K562 (cell line): ENCODE measurements around the gene PRMT2. TPM values are rescaled to one million over a fixed set of nuclear protein-coding genes. Genes with fewer than 3 reads are reported as not detected.

Source experiments
- COPS2 ChIP-seq: fragments of 450-650 bp; conservative IDR thresholded peaks from 2 replicates; pipeline ENCODE4 v1.6.1; 2016; ENCODE audit warnings: mild to moderate bottlenecking, moderate library complexity
- CREB1 ChIP-seq, 2 experiments: sonication (generic) in 1 of 2; formaldehyde crosslinking in 1 of 2; IDR thresholded peaks; 2 replicates each; pipeline versions ENCODE4 v1.6.1 to v1.8.0; 2012 to 2022; ENCODE audit warnings: inconsistent platforms in 1 of 2, mild to moderate bottlenecking in 1 of 2, missing genetic modification reagents in 1 of 2, moderate library complexity in 1 of 2
- EGR1 ChIP-seq: fragments of 450-650 bp; conservative IDR thresholded peaks from 2 replicates; pipeline ENCODE4 v1.6.1; 2017; ENCODE audit warnings: mild to moderate bottlenecking
- ELF1 ChIP-seq: fragments of 200-800 bp; sonication (Bioruptor generic); IDR thresholded peaks from 2 replicates; pipeline ENCODE4 v1.6.1; 2016; ENCODE audit warnings: missing genetic modification characterization, missing compliant biosample characterization
- ELF2 ChIP-seq: fragments of 250-450 bp; sonication (Bioruptor Pico); IDR thresholded peaks from 2 replicates; pipeline ENCODE4 v1.5.0; 2021; ENCODE audit warnings: mild to moderate bottlenecking
- ETV6 ChIP-seq, 3 experiments: fragments of 150-350 bp in 1 of 3; sonication (generic) in 1 of 3; formaldehyde crosslinking in 1 of 3; IDR thresholded peaks; 2 replicates each; pipeline versions ENCODE4 v1.6.1 to v1.8.0; 2014 to 2022; ENCODE audit warnings: borderline replicate concordance in 2 of 3, low read depth in 2 of 3, antibody characterized with exemption in 1 of 3, low read length in 1 of 3, mild to moderate bottlenecking in 1 of 3, missing genetic modification reagents in 1 of 3
- HDAC1 ChIP-seq, 2 experiments: fragments of 450-650 bp; IDR thresholded peaks; 2 replicates each; pipeline ENCODE4 v1.6.1; 2016 to 2017; ENCODE audit warnings: inconsistent platforms in 1 of 2, mild to moderate bottlenecking in 1 of 2, moderate library complexity in 1 of 2
- KAT8 ChIP-seq: fragments of 450-650 bp; IDR thresholded peaks from 2 replicates; pipeline ENCODE4 v1.6.1; 2016; ENCODE audit warnings: low read depth, mild to moderate bottlenecking
- NBN ChIP-seq: fragments of 450-650 bp; IDR thresholded peaks from 2 replicates; pipeline ENCODE4 v1.6.1; 2016; ENCODE audit warnings: low read depth, mild to moderate bottlenecking
- NFIC ChIP-seq: fragments of 450-650 bp; IDR thresholded peaks from 2 replicates; pipeline ENCODE4 v1.6.1; 2017; ENCODE audit warnings: mild to moderate bottlenecking, inconsistent platforms
- PHB2 ChIP-seq: fragments of 450-650 bp; IDR thresholded peaks from 2 replicates; pipeline ENCODE4 v1.6.1; 2017; ENCODE audit warnings: low read depth
- YY1 ChIP-seq, 3 experiments: IDR thresholded peaks; 2 replicates each; pipeline ENCODE4 v1.6.1; 2011; ENCODE audit warnings: low read length in 2 of 3, mild to moderate bottlenecking in 2 of 3, moderate library complexity in 2 of 3, borderline replicate concordance in 1 of 3, control low read depth in 1 of 3, low read depth in 1 of 3; ENCODE audit not compliant: insufficient read depth in 3 of 3, insufficient replicate concordance in 2 of 3, control insufficient read depth in 1 of 3, insufficient read length in 1 of 3; ENCODE audit errors: extremely low read depth in 1 of 3
- ZNF449 ChIP-seq: fragments of 250-450 bp; sonication (Bioruptor Pico); IDR thresholded peaks from 2 replicates; pipeline ENCODE4 v1.8.0; 2022; ENCODE audit warnings: moderate library complexity, mild to moderate bottlenecking, inconsistent platforms
- ZNF766 ChIP-seq: fragments of 200-800 bp; sonication (Bioruptor generic); conservative IDR thresholded peaks from 2 replicates; pipeline ENCODE4 v1.6.1; 2016; ENCODE audit warnings: missing genetic modification characterization, missing compliant biosample characterization
- polyA plus RNA-seq, 8 experiments: library from polyadenylated mRNA; depleted of rRNA in 4 of 8; stranded (reverse) in 5 of 8; unstranded in 3 of 8; fragments of >200 nt; fragmentation: Nextera tagmentation in 2 of 8; fragmentation: Illumina TruSeq in 1 of 8; extraction: Ambion mirVana in 2 of 8; extraction: Trizol in 1 of 8; gene quantifications; 2 replicates each; pipeline versions ENCODE4 v1.2.1 to v1.2.3, GENCODE V29; 2011 to 2014; ENCODE audit warnings: inconsistent platforms in 1 of 8, missing spikeins in 1 of 8
- total RNA-seq, 7 experiments: library from RNA; depleted of rRNA in 6 of 7; stranded (reverse); fragments of >200 nt in 6 of 7; fragmentation: Illumina TruSeq in 2 of 7; extraction: Trizol in 2 of 7; gene quantifications; 2 replicates each; pipeline versions ENCODE4 v1.2.1 to v1.2.3, GENCODE V29; 2011 to 2021; ENCODE audit warnings: low replicate concordance in 1 of 7
- TF ChIP-seq, protein P1 (sequence below): fragments of 450-650 bp; IDR thresholded peaks from 2 replicates; pipeline ENCODE4 v1.6.1; 2016; ENCODE audit warnings: borderline replicate concordance
- TF ChIP-seq, protein P2 (sequence below), 2 experiments: fragments of 250-450 bp in 1 of 2; fragments of 450-650 bp in 1 of 2; sonication (Bioruptor Pico) in 1 of 2; IDR thresholded peaks; 2 replicates each; pipeline versions ENCODE4 v1.6.1 to v1.8.0; 2016 to 2021; ENCODE audit warnings: mild to moderate bottlenecking in 2 of 2, moderate library complexity in 2 of 2, missing compliant biosample characterization in 1 of 2, missing genetic modification characterization in 1 of 2
- TF ChIP-seq, protein P3 (sequence below): fragments of 450-650 bp; conservative IDR thresholded peaks from 2 replicates; pipeline ENCODE4 v1.6.1; 2016; ENCODE audit warnings: missing genetic modification characterization, low read depth, mild to moderate bottlenecking, control low read depth, missing compliant biosample characterization
- TF ChIP-seq, protein P4 (sequence below): fragments of 450-650 bp; IDR thresholded peaks from 2 replicates; pipeline ENCODE4 v1.7.1; 2018; ENCODE audit warnings: mild to moderate bottlenecking, low read depth; ENCODE audit not compliant: partially characterized antibody

The PRMT2 gene
- total and polyA plus RNA-seq, 9 of the 15 experiments (the other 6 are each of a cell fraction or from before 2014, with no cell fraction given), result 37.2 to 85.7 (median 59.3) TPM

DNA sequence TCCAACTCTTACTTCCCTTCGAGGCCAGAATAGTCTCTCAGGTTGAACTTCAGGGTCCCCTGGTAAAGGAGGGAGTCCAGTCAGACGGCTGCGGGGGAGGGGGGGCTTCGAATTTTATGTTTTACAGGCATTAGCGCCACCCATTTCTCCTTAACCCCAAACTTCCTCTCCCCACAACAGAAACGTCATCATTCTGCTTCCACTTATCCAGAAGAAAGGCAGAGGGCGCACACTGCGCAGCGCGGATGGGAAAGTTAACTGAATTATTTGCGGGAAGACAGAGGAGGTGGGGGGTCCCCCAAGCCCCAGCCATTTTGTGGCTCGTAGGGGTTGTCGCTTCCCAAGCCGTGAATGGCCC, 529 bp upstream of the PRMT2 start (continued):
- TF ChIP-seq NFIC (peak; percentile 37), ELF2 (CRISPR knock-in tag) (peak; percentile 40; the same call in 1 of the 2 replicates), ELF1 (tag) (peak; percentile 61), ZNF449 (CRISPR knock-in tag) (no peak), ETV6 (IDR thresholded peaks at IDR 0.05; ENCODE audit: borderline replicate concordance in 1 of 2, low read depth in 2 of 2, low read length in 1 of 2) (0 out of 4 replicates have a peak, but pooled peaks of 1 of the 2 experiments have one; percentile 14), ETV6 (CRISPR knock-in tag; IDR thresholded peaks at IDR 0.05; ENCODE audit: borderline replicate concordance) (no peak), PHB2 (no peak), KAT8 (no peak), NBN (peak; percentile 64; the same call in 1 of the 2 replicates), HDAC1 (IDR thresholded peaks at IDR 0.05) (peak in 1 of 2 experiments; percentile 29; a peak in 1 of 4 replicates), EGR1 (peak; percentile 38; the same call in 1 of the 2 replicates), ZNF766 (CRISPR knock-in tag) (peak; percentile 68), YY1 (IDR thresholded peaks at IDR 0.05; ENCODE audit: borderline replicate concordance in 1 of 3, control insufficient read depth in 1 of 3, extremely low read depth in 1 of 3, insufficient read depth in 3 of 3, insufficient read length in 1 of 3, insufficient replicate concordance in 2 of 3, low read depth in 1 of 3, low read length in 2 of 3) (peak in 2 of 3 experiments; percentile 34 to 85), CREB1 (IDR thresholded peaks at IDR 0.05) (peak; percentile 85), CREB1 (CRISPR knock-in tag; IDR thresholded peaks at IDR 0.05) (peak; percentile 91), COPS2 (no peak)
- TF ChIP-seq, protein P1, sequence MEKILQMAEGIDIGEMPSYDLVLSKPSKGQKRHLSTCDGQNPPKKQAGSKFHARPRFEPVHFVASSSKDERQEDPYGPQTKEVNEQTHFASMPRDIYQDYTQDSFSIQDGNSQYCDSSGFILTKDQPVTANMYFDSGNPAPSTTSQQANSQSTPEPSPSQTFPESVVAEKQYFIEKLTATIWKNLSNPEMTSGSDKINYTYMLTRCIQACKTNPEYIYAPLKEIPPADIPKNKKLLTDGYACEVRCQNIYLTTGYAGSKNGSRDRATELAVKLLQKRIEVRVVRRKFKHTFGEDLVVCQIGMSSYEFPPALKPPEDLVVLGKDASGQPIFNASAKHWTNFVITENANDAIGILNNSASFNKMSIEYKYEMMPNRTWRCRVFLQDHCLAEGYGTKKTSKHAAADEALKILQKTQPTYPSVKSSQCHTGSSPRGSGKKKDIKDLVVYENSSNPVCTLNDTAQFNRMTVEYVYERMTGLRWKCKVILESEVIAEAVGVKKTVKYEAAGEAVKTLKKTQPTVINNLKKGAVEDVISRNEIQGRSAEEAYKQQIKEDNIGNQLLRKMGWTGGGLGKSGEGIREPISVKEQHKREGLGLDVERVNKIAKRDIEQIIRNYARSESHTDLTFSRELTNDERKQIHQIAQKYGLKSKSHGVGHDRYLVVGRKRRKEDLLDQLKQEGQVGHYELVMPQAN, result peak; percentile 66; the same call in 1 of the 2 replicates
- TF ChIP-seq, protein P2, sequence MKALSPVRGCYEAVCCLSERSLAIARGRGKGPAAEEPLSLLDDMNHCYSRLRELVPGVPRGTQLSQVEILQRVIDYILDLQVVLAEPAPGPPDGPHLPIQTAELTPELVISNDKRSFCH (CRISPR knock-in tag; IDR thresholded peaks at IDR 0.05), result no peak
- TF ChIP-seq, protein P2 (tag; IDR thresholded peaks at IDR 0.05), result 0 out of 2 replicates have a peak, but pooled peaks have one; percentile 14
- TF ChIP-seq, protein P3, sequence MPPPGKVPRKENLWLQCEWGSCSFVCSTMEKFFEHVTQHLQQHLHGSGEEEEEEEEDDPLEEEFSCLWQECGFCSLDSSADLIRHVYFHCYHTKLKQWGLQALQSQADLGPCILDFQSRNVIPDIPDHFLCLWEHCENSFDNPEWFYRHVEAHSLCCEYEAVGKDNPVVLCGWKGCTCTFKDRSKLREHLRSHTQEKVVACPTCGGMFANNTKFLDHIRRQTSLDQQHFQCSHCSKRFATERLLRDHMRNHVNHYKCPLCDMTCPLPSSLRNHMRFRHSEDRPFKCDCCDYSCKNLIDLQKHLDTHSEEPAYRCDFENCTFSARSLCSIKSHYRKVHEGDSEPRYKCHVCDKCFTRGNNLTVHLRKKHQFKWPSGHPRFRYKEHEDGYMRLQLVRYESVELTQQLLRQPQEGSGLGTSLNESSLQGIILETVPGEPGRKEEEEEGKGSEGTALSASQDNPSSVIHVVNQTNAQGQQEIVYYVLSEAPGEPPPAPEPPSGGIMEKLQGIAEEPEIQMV (tag), result no peak
- TF ChIP-seq, protein P4, sequence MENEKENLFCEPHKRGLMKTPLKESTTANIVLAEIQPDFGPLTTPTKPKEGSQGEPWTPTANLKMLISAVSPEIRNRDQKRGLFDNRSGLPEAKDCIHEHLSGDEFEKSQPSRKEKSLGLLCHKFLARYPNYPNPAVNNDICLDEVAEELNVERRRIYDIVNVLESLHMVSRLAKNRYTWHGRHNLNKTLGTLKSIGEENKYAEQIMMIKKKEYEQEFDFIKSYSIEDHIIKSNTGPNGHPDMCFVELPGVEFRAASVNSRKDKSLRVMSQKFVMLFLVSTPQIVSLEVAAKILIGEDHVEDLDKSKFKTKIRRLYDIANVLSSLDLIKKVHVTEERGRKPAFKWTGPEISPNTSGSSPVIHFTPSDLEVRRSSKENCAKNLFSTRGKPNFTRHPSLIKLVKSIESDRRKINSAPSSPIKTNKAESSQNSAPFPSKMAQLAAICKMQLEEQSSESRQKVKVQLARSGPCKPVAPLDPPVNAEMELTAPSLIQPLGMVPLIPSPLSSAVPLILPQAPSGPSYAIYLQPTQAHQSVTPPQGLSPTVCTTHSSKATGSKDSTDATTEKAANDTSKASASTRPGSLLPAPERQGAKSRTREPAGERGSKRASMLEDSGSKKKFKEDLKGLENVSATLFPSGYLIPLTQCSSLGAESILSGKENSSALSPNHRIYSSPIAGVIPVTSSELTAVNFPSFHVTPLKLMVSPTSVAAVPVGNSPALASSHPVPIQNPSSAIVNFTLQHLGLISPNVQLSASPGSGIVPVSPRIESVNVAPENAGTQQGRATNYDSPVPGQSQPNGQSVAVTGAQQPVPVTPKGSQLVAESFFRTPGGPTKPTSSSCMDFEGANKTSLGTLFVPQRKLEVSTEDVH, result peak; percentile 75
